GM19238 (cell line): ENCODE results near the gene ZFP42.
"Not testable (repeated sequence)": the region's sequence is repeated elsewhere in the genome, so short reads cannot be mapped to it uniquely, and the experiment has no call there.

Experiments used
- DNase-seq: peaks from one replicate; pipeline ENCODE4 v3.0.0; 2011; ENCODE audit warnings: low spot score; ENCODE audit not compliant: insufficient read length

The ZFP42 gene

DNA sequence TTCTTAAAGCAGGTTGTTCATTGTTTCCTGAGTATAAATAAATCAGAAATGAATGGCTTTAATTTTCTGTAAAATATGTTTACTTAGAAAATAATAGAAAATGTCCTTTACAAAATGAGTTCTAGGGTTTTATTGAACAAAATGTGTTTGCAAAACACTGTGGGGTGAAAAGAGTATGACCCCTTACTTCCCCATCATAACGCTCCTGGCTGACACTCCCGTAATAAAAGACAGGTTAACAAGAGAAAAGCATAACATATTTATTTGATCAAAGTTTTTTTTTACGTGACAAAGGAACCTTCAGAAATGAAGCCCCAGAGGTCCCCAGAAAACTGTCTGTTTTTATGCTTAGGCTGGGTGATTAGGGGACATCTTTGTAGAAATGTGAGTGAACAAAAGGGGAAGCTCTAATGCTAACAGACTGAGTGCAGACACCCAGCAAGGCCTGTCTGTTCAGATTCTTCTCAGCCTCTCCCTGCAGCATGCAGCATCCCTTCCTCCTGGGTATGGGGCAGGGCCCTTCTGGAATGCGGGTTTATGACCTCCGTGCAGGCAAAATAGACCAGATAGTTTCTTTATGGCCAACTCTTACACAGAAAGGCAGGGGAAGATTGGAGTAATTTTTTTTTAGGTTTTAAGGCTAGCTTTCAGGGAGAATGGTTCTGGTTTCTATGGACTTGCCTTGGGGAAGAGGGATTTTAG is 26.1 kb downstream of the ZFP42 start:
- DNase-seq: no peak

GRCh38 chr4:188023682-188024081 is 28.1 kb downstream of the ZFP42 start:
- no peak for DNase-seq

DNA sequence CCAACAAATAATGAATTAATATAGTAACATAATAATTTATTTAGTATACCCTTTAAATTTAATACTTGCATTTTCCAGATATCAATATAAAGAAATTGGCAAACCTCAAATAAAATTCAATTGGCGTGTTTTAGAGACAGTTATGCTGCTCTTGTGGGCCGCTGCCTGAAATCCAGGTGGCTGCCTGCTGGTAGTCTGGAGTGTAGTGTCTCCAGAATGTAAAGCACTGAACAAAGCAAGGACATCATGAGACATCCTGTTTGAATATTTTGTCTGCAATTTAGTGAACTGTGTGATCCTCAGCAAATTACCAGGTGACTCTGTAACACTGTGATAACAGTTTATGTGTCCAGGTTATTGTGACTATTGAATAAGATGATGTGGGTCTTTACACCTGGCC is 29.9 kb downstream of the ZFP42 start:
- DNase-seq: no peak

- DNase-seq: no peak
Observed at GRCh38 chr4:188029114-188029513, 33.5 kb downstream of the ZFP42 start.

GRCh38 chr4:188030401-188030800 is 34.8 kb downstream of the ZFP42 start:
- DNase-seq: no peak

DNA sequence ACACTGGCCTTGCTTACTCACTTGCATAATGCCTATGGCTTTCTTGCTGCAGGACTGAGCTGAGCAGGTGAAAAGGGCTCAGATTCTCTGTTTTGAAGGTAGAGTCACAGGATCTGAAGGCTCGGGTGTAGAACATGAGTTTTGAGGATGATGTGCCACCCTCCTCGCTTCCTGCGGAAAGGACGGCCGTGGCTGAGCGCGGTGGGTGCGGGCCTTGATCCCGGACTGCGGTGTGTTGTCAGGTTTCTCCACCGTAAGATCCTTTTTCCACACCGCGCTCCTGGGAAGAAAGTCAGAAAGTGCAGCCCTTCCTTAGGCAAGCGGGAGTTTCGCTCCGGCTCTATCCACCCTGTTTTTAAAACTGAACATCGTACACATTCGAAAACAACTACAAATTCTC is 36.2 kb downstream of the ZFP42 start:
- no peak for DNase-seq

DNA sequence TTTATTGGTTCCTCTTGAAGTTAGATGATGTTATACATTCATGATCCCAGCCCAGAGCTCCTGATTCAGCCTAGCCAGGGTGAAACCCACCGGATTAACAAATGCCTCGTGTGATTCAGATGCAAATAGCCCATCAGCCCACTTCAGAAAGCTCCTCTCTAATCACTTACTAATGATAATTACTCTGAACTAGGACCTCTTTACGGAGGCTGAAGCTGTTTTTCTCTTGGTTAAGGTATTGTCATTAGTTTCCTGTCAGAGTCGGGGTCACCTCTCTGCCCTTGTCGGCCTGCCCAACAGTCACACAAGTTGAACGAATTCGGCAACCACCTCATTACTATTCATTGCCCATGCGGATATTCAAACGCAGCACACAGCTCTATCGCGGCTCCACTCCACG is 36.6 kb downstream of the ZFP42 start:
- DNase-seq: no peak

GRCh38 chr4:188032583-188032982 is 37.0 kb downstream of the ZFP42 start:
- no peak for DNase-seq

GRCh38 chr4:188037003-188037713 is 41.6 kb downstream of the ZFP42 start:
- DNase-seq: no peak

GRCh38 chr4:188041721-188042120 is 46.1 kb downstream of the ZFP42 start:
- DNase-seq: no peak

DNA sequence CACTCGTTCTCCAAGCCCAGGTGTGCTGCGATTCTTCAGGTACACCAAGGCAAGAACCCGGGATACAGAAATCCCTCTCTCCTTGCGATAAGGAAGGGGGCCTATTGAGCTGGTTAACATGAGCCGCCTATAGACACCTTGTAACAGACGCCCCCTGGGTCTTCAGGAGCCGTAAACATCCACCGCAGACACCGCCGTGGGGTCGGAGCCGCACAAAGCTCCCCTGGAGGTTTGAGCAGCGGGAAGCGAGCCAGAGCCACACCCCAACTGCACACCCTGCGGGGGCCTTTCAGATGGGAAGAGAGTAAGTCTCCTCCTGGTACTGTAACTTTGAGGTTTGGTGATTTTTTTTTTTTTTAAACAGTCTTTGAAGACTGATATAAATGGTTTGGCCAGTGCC is 46.6 kb downstream of the ZFP42 start:
- DNase-seq: no peak

GRCh38 chr4:188043154-188043553 is 47.6 kb downstream of the ZFP42 start:
- no peak for DNase-seq

GRCh38 chr4:188045461-188045860 is 49.9 kb downstream of the ZFP42 start:
- DNase-seq: not testable (repeated sequence)

GRCh38 chr4:188046657-188047056 is 51.1 kb downstream of the ZFP42 start:
- no peak for DNase-seq

DNA sequence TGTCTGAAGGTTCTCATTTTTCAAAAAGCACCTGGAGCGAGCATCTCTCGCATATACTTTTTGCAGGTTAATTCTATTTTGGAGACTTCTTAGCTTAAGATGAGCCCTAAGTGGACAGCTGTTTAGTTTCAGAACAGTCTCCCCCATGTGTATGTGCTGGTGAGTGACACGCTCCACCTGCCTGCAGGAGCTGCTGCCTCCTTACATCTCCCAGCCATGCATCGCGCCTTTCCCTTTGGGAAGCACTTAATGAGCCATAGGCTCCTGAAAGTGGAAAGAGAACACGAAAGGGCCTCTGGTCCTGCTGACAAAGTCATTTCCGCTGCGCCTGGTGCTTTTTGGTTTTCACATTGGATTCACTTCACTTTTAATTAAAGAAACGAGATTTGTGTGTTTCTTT is 57.7 kb downstream of the ZFP42 start:
- DNase-seq: no peak
